ENCODE results near the gene HID1. TPM values are rescaled to one million over a fixed set of nuclear protein-coding genes. Genes with fewer than 3 reads are reported as not detected.
"Not testable (repeated sequence)": the region's sequence is repeated elsewhere in the genome, so short reads cannot be mapped to it uniquely, and the experiment has no call there.

Gene HID1
- total RNA-seq, 4 donors from 2014 or later, result 2.9 to 11.6 (median 6.2) TPM

DNA sequence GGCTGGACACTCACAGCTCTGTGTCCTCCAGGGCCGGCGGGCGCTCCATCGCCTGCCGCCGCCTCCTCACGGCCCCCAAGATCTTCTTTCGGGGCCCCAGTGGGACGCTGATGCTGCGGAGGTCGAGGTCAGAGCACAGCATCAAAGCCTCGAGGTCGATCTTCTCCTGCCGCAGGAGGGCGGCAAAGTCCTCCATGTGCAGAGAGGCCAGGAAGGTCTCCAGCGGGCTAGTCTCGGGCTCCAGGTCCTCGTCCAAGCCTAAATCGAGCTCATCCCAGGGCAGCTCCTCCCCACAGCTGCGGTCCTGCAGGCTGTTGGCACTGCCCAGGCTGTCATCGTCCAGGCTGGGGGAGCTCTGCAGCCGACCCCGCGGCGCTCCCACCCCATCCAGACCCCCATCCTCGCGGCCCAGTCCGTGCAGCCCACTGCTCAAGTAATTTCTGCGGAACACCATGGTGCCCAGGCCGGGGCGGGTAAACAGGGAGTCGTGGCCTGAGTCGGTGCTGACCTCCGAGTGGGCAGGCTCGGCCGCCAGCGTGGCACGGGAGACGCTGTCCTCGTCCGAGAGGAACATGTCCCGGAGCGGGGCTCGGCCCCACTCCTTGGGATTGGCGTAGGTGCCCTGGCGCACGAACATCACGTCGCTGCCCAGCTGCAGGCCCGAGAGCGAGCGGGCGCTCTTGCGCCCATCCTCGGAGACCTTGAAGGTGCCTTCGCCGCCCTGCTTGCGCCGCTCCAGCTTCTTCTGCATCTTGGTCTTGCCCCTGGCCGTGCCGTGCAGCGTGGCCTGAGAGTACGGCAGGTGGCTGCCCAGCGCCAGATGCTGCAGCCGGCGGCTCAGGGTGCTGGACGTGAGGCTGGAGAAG, 52.9 kb downstream of the HID1 start:
- whole genome bisulfite sequencing, 2 donors, result 75 to 86% methylated on average over 57 to 60 of the region's 67 CpGs
- TF ChIP-seq, protein P1, sequence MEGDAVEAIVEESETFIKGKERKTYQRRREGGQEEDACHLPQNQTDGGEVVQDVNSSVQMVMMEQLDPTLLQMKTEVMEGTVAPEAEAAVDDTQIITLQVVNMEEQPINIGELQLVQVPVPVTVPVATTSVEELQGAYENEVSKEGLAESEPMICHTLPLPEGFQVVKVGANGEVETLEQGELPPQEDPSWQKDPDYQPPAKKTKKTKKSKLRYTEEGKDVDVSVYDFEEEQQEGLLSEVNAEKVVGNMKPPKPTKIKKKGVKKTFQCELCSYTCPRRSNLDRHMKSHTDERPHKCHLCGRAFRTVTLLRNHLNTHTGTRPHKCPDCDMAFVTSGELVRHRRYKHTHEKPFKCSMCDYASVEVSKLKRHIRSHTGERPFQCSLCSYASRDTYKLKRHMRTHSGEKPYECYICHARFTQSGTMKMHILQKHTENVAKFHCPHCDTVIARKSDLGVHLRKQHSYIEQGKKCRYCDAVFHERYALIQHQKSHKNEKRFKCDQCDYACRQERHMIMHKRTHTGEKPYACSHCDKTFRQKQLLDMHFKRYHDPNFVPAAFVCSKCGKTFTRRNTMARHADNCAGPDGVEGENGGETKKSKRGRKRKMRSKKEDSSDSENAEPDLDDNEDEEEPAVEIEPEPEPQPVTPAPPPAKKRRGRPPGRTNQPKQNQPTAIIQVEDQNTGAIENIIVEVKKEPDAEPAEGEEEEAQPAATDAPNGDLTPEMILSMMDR (IDR thresholded peaks at IDR 0.05), result no peak
- no peak for TF ChIP-seq POLR2A (IDR thresholded peaks at IDR 0.05)
- intact Hi-C loops (cut with DNase I; ENCODE audit: low total_unique reads), result no loop called here
- no peak for DNase-seq (ENCODE audit: low spot score in 2 of 2)
- no peak overlapping the region for H3K4me3 ChIP-seq (ENCODE audit: low read depth, poor library complexity, severe bottlenecking)

DNA sequence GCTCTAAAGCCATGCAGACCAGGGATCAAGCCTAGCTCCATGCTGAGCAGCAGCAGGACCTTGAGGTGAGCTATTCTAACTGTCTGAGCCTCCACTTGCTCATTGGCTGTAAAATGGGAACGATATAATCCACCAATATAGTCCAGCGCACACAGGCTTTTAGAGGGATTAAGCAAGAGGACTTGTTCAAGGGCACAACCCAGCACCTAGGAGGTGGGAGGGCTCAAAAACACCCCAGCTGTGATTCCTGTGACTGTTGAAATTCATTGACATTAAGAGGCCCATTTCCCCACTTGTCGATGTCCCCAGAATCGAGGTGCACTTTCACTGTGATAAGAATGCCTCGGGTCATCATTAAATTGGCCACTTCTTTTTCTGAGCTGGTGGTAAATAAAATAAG, 53.7 kb downstream of the HID1 start:
- no peak overlapping the region for H3K4me3 ChIP-seq (ENCODE audit: low read depth, poor library complexity, severe bottlenecking)
- 86 to 91% methylated on average over 5 of the region's 5 CpGs for WGBS, 2 donors
- DNase-seq (ENCODE audit: low spot score in 2 of 2), result no peak
- TF ChIP-seq, protein P1 (IDR thresholded peaks at IDR 0.05), result no peak
- no peak for TF ChIP-seq POLR2A (IDR thresholded peaks at IDR 0.05)
- intact Hi-C loops (cut with DNase I; ENCODE audit: low total_unique reads), result no loop called here

DNA sequence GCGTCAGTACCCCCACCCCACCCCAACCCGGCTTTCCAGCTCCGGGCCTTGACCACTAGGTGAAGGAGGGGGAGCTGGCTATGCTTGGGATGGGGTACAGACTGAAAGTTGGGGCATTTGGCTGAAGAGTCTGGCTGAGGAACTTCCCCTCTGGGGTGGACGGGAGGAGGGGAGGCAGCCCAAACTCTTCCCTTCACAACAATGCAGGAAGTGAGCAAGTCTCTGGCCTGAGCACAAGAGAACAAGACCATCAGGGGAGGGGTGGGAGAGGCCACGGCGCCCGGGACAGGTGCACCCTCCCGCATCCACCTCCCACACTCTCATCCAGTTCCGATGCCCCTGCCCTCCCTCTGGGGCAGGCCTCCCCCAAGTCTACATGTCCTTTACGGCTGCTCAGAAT, 55.1 kb downstream of the HID1 start:
- WGBS, 2 donors, result 67 to 73% methylated on average over 10 of the region's 10 CpGs
- intact Hi-C loops (cut with DNase I; ENCODE audit: low total_unique reads), result no loop called here
- no peak overlapping the region for H3K4me3 ChIP-seq (ENCODE audit: low read depth, poor library complexity, severe bottlenecking)
- no peak for TF ChIP-seq POLR2A (IDR thresholded peaks at IDR 0.05)
- TF ChIP-seq, protein P1 (IDR thresholded peaks at IDR 0.05), result no peak
- DNase-seq (ENCODE audit: low spot score in 2 of 2), result no peak

DNA sequence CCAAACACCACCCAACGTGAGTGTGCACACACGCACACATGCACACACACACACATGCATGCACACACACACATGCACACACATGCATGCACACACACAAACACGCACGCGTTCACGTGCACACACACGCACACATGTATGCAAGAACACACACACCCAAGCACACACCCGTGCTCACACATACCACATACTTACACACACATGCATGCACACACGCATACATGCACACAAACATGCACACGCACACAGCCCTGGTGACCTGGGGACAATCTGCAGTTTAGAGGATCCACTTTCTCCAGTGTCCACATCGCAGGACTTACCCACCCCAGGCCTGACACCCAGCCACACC, 55.7 kb downstream of the HID1 start:
- TF ChIP-seq POLR2A (IDR thresholded peaks at IDR 0.05), result no peak
- TF ChIP-seq, protein P1 (IDR thresholded peaks at IDR 0.05), result peak in 1 of 3 donors; percentile 21
- 85 to 93% methylated on average over 11 of the region's 11 CpGs for WGBS, 2 donors
- DNase-seq (ENCODE audit: low spot score in 2 of 2), result no peak
- no peak overlapping the region for H3K4me3 ChIP-seq (ENCODE audit: low read depth, poor library complexity, severe bottlenecking)
- intact Hi-C loops (cut with DNase I; ENCODE audit: low total_unique reads), result no loop called here

DNA sequence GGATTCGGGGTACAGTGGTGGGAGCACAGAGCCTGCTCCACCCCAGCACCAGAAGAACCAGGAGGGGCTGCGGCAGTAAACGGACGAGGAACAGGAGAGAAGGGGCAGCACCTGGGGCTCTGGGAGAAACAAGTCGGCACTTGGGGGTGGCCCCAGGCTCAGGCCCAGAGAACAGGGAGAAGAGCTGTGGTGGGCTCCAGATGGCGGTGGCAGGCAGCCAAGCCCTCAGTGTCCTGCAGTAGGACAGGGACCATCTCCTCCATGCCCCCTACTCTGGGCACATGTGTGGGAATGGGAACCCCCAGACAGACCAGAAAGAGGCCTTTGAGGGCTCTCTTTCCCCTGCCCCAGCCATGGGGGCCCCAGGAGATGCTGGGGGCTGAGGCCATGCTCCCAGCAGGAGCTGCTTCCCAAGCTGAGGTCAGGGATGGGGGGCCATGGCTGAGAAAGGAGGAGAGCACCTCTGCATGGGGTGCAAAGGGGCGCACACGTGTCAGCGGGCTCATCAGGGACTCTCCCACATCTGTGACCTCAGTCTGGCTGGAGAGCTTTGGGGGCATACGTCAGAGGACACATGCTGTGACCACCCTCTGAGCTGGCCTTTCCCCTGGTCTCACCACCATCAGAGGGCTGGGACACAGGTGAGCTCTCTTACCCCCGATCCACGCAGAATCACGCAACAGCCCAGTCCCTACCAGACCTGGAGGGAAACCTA, 56.3 kb downstream of the HID1 start:
- intact Hi-C loops (cut with DNase I; ENCODE audit: low total_unique reads), result no loop called here
- H3K4me3 ChIP-seq (ENCODE audit: low read depth, poor library complexity, severe bottlenecking), result no peak overlapping the region
- WGBS, 2 donors, result 82 to 85% methylated on average over 13 of the region's 13 CpGs
- TF ChIP-seq POLR2A (IDR thresholded peaks at IDR 0.05), result no peak
- TF ChIP-seq, protein P1 (IDR thresholded peaks at IDR 0.05), result no peak
- no peak for DNase-seq (ENCODE audit: low spot score in 2 of 2)

DNA sequence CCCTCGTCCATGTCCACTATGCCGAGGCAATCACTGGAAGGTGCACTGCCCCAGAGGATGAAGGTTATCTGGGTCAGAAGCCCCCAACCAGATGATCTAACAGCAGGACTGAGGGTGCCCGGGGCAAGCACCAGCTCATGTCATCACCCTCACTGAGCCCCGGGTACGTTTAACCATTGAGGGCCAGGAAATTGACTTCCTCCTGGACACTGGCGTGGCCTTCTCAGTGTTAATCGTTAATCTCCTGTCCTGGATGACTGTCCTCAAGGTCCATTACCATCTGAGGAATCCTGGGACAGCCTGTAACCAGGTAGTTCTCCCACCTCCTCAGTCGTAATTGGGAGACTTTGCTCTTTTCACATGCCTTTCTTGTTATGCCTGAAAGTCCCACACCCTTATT, 61.1 kb downstream of the HID1 start:
- WGBS, 2 donors, result 77 to 78% methylated on average over 8 of the region's 8 CpGs
- DNase-seq (ENCODE audit: low spot score in 2 of 2); intact Hi-C loops (cut with DNase I; ENCODE audit: low total_unique reads); H3K4me3 ChIP-seq (ENCODE audit: low read depth, poor library complexity, severe bottlenecking): not testable (repeated sequence)

DNA sequence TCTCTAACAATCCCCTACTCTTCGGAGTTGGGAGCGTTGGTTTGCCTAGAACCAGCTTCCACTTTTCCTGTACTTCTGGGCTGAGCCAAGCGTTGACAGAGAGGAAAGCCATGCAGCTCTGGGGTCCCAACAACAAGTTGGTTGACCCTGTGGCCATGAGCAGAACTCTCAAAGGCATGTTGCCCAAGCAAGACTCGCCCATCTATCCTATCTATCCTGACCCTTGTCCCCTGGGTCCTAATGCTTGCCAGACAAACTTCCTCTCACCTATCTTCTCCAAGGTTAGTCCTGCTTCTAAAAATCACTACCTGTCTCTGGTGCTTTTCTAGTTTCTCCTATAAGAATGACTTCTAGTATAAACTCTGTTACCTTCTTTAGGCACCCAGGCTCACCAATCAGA, 63.5 kb downstream of the HID1 start:
- intact Hi-C loops (cut with DNase I; ENCODE audit: low total_unique reads); H3K4me3 ChIP-seq (ENCODE audit: low read depth, poor library complexity, severe bottlenecking); DNase-seq (ENCODE audit: low spot score in 2 of 2): not testable (repeated sequence)
- WGBS, 2 donors, result 69 to 75% methylated on average over 4 of the region's 4 CpGs
